NCI-H1694 (cell line): Measurements from ENCODE around the gene PYCR2.

Experiments
- DNase-seq: peaks from one replicate; lab custom pipeline; 2025; lab: John Stamatoyannopoulos, UW

The PYCR2 gene

DNA sequence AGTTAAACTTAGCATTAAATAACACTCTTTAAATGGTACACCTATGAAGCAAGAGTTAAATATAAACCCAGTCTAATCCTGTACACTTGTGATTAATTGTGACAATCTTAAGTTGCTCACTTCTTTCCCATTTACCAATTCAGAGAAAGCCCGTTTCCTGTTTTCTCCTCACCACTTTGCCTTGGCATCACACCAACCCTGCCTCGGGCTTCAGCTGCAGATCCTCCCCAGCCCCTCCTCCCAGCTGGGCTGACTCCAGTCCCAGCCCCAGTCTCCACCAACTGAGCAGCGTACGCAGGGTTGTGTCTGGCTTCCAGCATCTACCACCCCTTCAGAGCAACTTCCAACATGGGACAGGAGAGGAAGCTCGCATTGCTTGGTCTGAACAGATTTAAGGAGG lies 4.1 kb downstream of the PYCR2 start:
- DNase-seq: peak; percentile 74

DNA sequence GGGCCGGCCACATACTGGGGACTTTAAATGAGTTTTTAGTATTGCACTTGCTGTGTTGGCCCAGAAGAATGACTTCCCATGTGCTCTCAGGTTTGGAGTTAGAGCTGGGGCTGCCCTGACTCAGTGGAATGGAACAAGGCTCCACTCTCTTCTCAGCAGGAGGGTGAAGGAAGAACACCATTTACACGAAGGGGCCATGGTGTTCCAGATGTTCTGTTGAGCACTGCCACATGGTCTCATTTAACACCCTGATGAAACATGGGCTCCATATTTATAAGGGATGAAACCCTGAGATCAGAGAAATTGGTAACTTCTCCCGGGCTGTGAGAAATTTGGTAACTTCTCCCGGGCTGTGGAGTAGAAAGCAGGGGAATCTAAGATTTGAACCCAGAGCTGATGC lies 5.8 kb downstream of the PYCR2 start:
- no peak for DNase-seq

DNA sequence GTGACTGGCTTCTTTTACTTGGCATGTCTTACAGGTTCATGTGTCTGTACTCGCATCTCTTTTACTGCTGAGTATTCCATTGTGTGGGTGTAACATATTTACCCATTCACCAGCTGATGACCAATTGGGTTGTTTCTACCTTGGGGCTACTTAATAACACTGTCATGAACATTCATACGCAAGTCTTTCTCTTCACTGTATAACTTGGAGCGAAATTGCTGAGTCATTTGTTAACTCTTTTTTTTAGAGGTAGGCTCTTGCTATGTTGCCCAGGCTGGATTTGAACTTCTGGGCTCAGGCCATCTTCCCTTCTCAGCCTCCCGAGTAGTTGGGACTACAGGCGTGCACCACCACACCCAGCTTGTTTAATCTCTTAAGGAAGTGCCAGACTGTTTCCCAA lies 6.5 kb downstream of the PYCR2 start:
- DNase-seq: no peak

DNA sequence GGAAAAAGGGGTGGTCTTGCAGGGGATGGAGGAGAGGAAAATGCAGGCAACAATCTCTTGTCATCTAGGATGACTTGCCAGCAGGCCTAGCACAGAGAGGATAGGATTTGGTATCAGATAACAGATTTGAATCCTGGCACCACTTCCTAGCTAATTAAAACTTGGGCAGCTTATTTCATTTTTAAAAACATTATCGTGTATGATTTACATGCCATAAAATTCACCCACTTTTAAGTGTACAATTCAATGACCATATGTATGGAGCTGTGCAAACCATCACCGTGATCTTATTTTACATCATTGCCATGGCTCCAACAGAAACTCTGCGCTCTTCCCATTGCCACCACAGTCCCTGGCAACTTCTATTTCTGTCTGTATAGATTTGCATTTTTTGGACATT lies 6.9 kb downstream of the PYCR2 start:
- no peak for DNase-seq

DNA sequence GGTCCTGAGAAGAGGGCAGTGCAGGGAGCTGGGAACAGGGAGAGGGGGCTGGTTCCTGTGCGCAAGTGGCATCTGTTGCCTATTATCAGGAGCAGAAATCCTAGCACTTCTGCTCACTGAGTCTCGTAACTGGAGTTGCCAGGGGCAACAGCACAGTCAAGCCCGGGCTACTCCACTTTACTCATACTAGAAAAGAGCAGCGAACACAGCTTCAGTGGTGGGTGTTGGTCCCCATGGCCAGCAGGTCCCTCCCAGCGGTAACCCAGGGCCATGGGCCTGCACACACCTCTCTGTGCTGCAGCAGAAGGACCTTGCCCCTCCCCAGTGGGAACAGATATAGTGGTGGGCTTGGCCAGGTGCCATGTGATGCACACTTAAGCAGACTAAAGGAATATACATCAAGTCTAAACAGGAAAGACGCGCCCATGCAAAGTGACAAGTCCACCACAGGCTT lies 8.5 kb downstream of the PYCR2 start:
- peak; percentile 83 for DNase-seq

DNA sequence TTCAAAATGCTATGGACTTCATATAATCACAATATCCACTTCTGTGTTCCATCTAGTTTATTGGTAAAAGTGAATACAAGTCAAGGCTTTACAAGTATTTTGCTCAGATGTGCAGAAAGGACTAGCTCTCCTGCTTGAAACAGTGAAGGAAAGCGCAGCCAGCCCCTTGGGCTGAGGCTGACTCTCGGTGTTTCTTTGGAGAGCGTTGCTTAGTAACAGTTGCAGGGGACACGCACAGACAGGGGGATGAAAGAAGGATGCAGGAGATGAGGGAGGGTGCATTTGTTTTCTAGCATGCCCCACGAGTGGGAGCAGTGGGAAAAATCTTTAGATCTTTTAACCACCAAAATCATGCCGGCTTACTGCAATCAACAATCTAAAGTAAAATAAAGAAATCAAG lies 9.1 kb downstream of the PYCR2 start:
- no peak for DNase-seq

DNA sequence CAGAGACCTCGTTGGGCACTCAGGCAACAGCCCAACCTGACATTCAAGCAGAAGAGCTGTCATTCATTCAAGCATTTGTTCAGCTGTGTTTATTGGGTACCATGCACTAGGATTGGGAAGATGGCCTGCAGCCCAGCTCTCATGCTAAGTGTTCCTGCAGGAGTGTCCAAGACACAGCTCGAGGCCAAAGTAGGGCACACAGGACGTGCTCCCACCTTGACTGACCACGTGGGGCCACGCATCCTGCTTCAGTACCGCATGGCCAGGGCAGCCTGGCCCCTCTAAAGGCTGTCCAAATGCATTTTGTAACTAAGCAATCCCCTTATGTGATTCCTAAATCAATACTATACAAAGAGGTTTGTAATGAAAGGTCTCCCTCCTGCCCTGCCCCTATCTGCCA lies 9.7 kb downstream of the PYCR2 start:
- no peak for DNase-seq

DNA sequence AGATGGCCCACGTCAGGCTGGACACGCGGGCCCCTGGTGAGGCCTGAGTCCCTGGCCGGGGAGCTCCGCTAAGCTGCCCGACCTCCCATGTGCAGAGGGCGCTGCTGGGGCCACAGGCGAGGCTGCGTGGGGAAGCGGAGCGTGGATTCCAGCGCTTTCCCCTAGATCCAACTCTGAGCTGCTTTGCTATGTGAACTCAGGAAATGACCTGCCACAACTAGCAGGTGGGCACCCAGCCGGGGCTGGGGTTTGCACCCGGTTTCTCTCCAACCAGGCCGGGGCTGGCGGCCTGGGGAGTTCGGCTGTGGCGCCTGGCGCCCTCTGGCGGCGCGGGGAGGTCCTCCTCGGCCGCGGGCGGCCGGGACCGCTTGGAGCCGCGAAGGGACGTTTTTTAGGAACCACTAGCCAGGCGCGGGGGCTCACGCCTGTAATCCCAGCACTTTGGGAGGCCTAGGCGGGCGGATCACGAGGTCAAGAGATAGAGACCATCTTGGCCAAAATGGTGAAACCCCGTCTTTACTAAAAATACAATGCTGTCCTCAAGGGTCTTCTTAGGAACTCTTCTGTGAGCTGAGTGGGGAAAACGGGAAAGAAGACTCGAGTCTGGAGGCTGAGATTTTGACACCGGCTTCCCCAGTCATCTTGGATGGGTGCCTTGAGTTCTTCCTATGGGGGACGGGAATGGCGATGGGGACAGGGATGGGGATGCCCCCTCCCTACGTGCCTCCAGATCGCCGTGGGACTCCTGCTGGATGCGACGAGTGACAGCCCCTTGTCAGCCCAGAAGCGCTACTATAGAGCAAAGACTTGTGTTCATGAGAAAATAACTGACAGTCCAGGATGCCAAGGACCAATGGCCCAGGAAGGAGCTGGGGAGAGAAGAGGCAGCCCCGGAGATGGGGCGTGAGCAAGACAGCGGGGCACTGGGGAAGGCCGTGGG lies 12.6 kb downstream of the PYCR2 start:
- DNase-seq: no peak

DNA sequence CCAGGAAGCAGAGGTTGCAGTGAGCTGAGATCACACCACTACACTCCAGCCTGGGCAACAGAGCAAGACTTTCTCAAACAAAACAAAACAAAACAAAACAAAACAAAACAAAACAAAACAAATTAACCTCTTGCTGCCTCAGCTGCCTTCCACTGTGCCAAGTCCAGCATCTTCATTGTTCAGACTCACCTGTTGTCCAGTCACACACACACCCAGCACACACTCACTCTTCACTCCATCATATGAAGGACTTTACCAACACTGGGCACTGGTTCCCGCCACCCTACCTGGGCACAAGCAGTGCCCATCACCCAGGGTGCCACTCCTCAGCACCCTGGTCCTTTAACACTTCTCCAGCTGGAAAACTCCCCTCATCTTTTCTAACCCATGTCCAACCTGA lies 14.6 kb downstream of the PYCR2 start:
- no peak for DNase-seq

DNA sequence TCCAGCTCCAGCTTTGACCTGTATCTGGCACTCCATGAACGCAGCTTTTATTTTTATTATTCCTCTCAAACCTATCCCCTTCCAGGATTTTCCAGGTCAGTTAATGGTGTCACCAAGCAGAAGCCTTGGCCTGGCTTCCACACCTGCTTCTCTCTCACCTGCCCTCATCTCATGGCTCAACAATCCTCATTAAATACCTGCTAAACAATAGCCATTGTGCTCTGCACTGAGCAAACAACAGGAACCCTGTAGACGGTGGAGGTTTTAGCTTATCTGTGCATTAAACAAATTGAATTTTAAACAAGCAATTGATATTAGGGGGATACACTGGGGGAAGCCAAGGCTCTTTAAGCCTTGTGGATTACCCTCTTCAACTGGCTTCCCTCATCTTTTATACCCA lies 15.3 kb downstream of the PYCR2 start:
- DNase-seq: no peak

DNA sequence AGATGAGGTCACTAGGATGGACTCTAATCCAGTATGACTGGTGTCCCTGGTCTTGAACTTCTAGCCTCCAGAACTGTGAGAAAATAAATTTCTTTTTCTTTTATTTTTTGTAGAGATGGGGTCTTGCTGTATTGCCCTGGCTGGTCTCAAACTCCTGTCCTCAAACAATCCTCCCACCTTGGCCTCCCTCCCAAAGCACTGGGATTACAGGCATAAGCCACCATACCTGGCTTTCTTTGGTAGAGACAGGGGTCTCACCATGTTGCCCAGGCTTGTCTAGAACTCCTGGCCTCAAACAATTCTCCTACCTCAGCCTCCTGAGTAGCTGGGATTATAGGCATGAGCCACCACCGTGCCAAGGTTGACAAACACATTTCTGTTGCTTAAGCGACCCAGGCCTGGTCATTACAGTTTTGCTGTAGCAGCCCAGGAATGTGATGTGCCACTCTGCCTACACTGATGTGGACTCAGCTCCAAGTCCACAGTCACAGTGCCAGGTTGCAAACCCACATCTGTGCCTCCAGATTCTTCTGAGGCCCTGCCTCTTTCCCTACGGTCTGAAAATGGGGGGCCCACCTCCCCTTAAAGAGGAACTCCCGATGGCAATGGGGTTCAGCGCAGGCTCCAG lies 15.9 kb downstream of the PYCR2 start:
- DNase-seq: no peak

DNA sequence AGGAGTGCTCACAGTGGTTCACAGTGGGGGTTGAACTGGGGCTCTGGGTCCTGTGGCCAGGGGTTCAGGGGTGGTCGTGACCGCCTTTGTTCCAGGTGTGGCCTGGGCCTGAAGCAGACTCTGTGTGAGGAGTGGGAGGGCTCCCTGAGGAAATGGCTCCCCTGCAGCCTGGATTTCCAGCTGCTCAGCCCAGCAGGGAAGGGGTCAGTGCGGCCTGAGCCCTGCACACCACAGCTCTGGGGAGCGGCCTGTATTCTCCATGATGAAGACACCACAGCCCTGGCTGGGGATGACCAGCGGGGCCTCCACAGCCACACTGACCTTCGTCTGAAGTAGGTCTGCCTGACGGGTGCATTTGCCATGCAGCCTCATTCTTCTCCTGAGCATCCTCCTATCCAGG lies 16.7 kb downstream of the PYCR2 start:
- no peak for DNase-seq

DNA sequence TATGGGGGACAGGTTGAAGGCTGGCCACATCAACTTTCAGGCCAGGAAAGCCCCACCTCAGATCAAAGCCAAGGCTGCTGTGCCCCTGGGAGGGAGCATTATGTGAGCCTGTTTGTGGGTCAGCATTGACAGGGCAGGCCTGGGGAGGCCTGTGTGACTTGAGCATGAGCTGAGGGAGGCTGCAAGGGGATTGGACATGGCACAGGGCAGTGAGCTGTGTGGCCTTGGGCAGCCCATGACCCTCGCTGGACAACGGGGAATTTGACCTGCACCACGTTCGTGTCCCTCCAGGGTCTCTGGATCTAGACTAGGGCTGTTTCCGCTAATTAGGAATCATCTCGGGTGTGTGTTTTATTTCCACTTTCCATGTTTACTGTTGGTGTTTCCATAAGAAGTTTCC lies 17.6 kb downstream of the PYCR2 start:
- no peak for DNase-seq

DNA sequence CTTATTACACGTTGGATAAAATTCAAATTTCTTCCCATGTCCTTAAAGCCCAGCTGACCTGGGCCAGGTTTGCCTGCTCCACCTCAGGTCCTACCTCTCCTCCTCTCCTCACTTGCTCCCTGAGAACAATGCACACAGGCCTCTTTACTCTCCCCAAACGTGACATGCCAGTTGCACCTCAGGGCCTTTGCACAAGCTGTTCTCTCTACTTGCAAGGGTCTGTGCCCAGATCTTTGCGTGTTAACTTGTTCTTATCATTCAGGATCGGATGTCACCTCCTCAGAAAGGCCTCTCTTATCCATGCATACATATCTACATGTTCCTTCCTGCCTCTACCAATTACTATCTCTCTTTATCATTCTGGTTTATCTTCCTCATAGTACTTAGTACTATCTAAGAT lies 20.4 kb downstream of the PYCR2 start:
- no peak for DNase-seq

DNA sequence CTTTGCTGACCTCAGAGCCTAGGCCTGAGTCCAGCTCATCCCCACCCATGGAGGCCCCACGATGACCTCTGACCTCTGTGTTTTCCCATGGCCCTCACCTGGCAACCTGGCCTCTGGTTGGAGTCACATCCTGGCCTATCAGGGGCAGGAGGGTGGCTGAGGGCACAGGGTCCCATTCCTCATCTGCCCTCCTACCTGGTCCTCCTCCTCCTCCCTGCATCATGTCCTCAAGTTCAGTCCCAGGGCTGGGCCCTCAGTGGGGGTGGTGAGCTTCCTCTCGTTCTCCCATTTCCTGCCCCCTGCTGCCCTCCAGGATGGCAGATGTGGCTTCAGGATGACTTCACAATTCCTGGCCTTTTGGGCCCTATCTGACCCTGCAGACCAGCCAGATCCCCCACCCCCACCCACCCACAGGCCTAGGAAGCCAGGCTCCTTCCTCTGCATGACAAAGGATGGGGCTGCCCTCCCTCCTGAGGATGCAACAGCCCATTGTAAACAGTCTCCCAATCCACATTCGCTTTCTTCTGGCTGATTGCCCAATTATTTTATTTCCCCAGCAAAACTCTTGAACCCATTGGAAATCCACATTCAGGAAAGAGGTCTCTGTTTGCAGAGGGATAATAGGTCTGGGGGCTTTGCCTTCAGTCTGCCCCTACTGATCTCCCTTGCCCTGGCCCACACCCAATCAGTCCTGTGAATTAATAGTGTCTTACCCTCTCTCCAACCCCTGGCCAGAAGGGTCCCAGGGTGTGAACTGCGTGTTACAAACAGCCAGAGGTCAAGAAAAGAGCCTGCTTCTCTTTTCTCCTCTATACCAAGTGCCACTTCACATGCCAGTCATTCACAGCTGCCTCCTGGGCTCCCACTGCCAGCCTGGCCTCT lies 24.8 kb downstream of the PYCR2 start:
- no peak for DNase-seq

DNA sequence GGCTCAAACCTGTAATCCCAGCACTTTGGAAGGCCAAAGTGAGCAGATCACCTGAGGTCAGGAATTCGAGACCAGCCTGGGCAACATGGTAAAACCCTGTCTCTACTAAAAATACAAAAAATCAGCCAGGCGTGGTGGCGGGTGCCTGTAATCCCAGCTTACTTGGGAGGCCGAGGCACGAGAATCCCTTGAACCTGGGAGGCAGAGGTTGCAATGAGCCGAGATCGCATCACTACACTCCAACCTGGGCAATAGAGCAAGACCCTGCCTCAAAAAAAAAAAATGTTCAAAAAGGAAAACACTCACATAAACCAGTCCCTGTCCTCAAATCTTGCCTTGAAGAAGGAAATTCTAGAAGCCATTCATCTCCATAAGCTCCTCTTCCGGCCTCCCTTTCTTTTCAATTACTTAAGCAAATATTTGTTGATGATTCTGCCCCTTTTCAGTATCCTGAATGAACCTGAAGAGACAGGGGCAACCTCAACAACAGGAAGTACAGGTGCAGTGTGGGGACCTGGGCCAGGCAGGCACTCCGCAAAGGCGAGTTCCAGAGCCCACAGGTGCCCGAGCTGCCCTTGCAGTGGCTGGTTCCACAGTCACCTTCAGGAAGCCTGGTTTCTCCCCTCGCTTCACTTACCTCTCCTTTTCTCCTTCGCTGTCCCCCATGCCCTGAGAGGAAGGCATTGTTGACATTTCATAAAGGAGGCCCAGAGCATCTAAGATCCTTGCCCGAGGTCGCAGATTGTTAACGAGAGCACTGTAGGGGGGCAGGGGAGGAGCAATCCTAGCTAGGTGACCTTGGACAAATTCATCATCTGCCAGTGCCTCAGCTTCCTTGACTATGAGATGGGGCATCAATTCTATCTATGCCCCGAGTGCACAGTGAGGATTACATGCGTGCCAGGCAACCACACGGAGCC lies 26.2 kb downstream of the PYCR2 start:
- DNase-seq: no peak

DNA sequence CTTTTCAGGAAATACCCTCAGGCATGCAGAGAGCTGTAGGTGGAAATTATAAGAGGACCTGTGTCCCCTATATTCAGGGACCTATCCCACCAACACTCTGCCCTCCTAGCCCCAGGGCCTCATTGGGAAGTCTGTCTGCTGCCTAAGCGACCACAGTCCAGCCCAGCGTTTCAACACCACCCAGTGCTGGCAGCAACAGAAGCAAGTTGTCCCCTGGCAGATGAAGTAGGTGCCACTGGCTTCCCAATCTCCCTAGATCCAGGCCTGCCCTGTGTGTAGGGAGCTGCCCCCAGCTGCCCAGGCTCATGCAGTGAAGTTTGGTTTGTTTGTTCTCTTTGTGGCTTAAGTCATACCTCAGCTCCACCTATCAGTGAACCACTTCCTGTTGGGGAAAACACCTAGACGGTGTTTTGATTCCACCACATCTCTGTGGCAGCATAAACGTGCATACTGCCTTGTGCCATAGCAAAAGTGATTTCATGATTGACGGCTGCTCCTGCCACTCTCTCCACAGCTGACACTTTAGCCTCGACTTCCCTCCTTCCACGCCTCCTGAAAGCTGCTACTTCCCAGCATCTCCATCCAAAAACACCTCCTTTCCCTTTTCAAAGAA lies 27.0 kb downstream of the PYCR2 start:
- DNase-seq: no peak

DNA sequence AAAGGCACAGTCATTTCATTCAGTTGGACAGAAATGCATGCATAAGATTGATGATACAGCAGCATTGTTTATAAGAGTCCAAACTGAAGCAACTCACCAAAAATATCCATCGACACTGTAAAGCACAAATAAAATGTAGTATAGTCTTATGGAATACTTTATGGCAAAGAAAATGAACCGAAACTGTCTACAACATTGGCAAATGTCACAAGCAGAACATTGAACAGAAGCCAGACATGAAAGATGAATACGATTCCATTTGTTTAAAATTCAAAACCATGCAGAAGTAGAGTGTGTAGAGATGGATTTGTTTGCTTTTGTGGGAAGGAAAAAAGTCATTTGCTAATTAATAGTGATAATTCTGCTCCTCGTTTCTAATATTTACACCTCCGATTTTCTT lies 27.6 kb downstream of the PYCR2 start:
- no peak for DNase-seq

DNA sequence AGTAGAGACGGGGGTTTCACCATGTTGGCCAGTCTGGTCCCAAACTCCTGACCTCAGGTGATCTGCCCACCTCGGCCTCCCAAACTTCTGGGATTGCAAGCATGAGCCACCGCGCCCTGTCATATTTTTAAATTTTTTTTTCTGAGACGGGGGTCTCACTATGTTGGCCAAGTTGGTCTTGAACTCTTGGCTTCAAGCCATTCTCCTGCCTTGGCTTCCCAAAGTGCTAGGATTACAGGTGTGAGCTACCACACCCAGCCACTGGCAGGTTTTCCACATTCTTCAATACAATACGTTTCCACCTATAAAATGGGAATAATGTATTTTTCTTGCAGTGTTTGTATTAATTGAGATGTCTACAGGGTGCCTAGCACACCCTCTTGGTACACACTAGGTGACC lies 31.7 kb downstream of the PYCR2 start:
- no peak for DNase-seq

DNA sequence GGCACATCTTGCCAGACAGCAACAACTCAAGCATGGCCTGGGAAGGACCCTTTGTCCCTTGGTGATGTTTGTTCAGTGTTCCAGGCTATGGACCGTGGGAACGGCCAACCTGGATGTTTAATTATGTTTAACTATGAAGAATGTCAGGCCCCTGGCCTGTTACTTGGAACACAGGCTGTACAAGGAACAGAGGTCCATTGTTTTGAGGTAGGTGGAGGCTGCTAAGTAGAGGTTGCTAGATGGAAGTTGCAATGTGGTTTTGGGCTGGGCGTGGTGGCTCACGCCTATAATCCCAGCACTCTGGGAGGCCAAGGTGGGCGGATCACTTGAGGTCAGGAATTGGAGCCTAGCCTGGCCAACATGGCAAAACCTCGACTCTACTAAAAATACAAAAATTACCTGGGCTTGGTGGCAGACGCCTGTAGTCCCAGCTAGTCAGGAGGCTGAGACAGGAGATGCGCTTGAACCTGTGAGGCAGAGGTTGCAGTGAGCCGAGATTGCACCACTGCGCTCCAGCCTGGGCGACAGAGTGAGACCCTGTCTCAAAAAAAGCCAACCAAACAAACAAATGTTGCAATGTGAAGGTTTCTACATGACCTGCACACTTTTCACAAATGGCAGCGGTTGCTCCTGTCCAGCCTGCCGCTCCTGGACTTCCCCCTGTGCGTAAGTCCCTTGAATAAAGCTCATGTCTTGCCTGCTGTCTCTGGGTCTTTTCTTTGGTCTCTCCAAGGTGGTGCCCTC lies 32.6 kb downstream of the PYCR2 start:
- no peak for DNase-seq
